Duodenal mucosa (tissue), 2 donors: ENCODE measurements around the gene CCR9.

Experiments
- H3K27ac ChIP-seq: one replicate; pipeline ENCODE4 v1.7.0; 2013; ENCODE audit warnings: low read depth, low read length
- H3K27me3 ChIP-seq, 2 donors: one replicate each; pipeline ENCODE4 v1.7.0; 2013; ENCODE audit warnings: low read length in 2 of 2, control low read depth in 1 of 2; ENCODE audit not compliant: insufficient read depth in 2 of 2, control insufficient read depth in 1 of 2
- H3K36me3 ChIP-seq, 2 donors: one replicate each; pipeline ENCODE4 v1.7.0; 2013; ENCODE audit warnings: low read length in 2 of 2, control low read depth in 1 of 2; ENCODE audit not compliant: insufficient read depth in 2 of 2, control insufficient read depth in 1 of 2
- H3K4me1 ChIP-seq, 2 donors: one replicate each; pipeline ENCODE4 v1.7.0; 2013; ENCODE audit warnings: low read length in 2 of 2, control low read depth in 1 of 2; ENCODE audit not compliant: insufficient read depth in 2 of 2, control insufficient read depth in 1 of 2
- H3K4me3 ChIP-seq, 2 donors: one replicate each; pipeline ENCODE4 v1.7.0; 2013; ENCODE audit warnings: low read length in 2 of 2, low read depth in 1 of 2
- H3K9ac ChIP-seq, 2 donors: one replicate each; pipeline ENCODE4 v1.7.0; 2013; ENCODE audit warnings: low read length in 2 of 2, low read depth in 1 of 2
- H3K9me3 ChIP-seq, 2 donors: one replicate each; pipeline ENCODE4 v1.7.0; 2013; ENCODE audit warnings: low read length in 2 of 2, control low read depth in 1 of 2; ENCODE audit not compliant: control insufficient read depth in 1 of 2

Gene CCR9

GRCh38 chr3:45932112-45932511 is 45.8 kb downstream of the CCR9 start:
- no peak overlapping the region for H3K27ac ChIP-seq
- peaks cover 72 to 99% of the 10 kb centered on the region in 2 donors for H3K36me3 ChIP-seq
- H3K27me3 ChIP-seq = no peaks in the 10 kb centered on the region
- H3K9ac ChIP-seq = no peak overlapping the region
- H3K4me1 ChIP-seq = no peaks in the 10 kb centered on the region
- H3K9me3 ChIP-seq = no peaks in the 10 kb centered on the region
- H3K4me3 ChIP-seq = no peak overlapping the region

- H3K4me1 ChIP-seq = no peaks in the 10 kb centered on the region
- no peaks in the 10 kb centered on the region for H3K9me3 ChIP-seq
- H3K27me3 ChIP-seq = no peaks in the 10 kb centered on the region
- H3K9ac ChIP-seq = no peak overlapping the region
- H3K36me3 ChIP-seq = peaks cover 62 to 94% of the 10 kb centered on the region in 2 donors
- no peak overlapping the region for H3K27ac ChIP-seq
- no peak overlapping the region for H3K4me3 ChIP-seq
These were observed 47.2 kb downstream of the CCR9 start for GRCh38 chr3:45933591-45933990.

- peaks cover 46 to 70% of the 10 kb centered on the region in 2 donors for H3K36me3 ChIP-seq
These were observed 49.9 kb downstream of the CCR9 start for GRCh38 chr3:45936261-45936660.

GRCh38 chr3:45937206-45938042 is 51.1 kb downstream of the CCR9 start:
- no peak overlapping the region for H3K4me3 ChIP-seq
- H3K27ac ChIP-seq = no peak overlapping the region
- no peak overlapping the region for H3K9ac ChIP-seq
- peaks cover 37 to 62% of the 10 kb centered on the region in 2 donors for H3K36me3 ChIP-seq
- H3K4me1 ChIP-seq = peaks cover 5 to 7% of the 10 kb centered on the region in 2 donors
- peaks cover 0 to 4% of the 10 kb centered on the region in 2 donors for H3K9me3 ChIP-seq
- no peaks in the 10 kb centered on the region for H3K27me3 ChIP-seq

More at GRCh38 chr3:45936261-45936660, 49.9 kb downstream of the CCR9 start:
- Histone ChIP-seq H3K9ac (no peak overlapping the region), H3K27me3 (no peaks in the 10 kb centered on the region), H3K9me3 (peaks cover 0 to 4% of the 10 kb centered on the region in 2 donors), H3K4me1 (peaks cover 5 to 7% of the 10 kb centered on the region in 2 donors), H3K27ac (no peak overlapping the region), H3K4me3 (no peak overlapping the region)

GRCh38 chr3:45938043-45938435 is 51.7 kb downstream of the CCR9 start:
- H3K9me3 ChIP-seq = peaks cover 0 to 4% of the 10 kb centered on the region in 2 donors
- H3K27me3 ChIP-seq = no peaks in the 10 kb centered on the region
- peaks cover 31 to 58% of the 10 kb centered on the region in 2 donors for H3K36me3 ChIP-seq
- H3K4me3 ChIP-seq = no peak overlapping the region
- no peak overlapping the region for H3K27ac ChIP-seq
- H3K4me1 ChIP-seq = peaks cover 5 to 7% of the 10 kb centered on the region in 2 donors
- no peak overlapping the region for H3K9ac ChIP-seq

- Histone ChIP-seq H3K9ac (peak overlapping the region in 1 of 2 donors; percentile 26), H3K36me3 (peaks cover 26 to 51% of the 10 kb centered on the region in 2 donors), H3K4me3 (no peak overlapping the region), H3K4me1 (peaks cover 5 to 7% of the 10 kb centered on the region in 2 donors), H3K27ac (no peak overlapping the region), H3K9me3 (peaks cover 0 to 4% of the 10 kb centered on the region in 2 donors), H3K27me3 (no peaks in the 10 kb centered on the region)
These were observed 52.5 kb downstream of the CCR9 start for GRCh38 chr3:45938864-45939263.

- peak overlapping the region in 1 of 2 donors; percentile 26 for H3K9ac ChIP-seq
- H3K4me3 ChIP-seq = no peak overlapping the region
- H3K4me1 ChIP-seq = peaks cover 5 to 7% of the 10 kb centered on the region in 2 donors
- H3K36me3 ChIP-seq = peaks cover 21 to 46% of the 10 kb centered on the region in 2 donors
- peaks cover 0 to 4% of the 10 kb centered on the region in 2 donors for H3K9me3 ChIP-seq
- H3K27ac ChIP-seq = no peak overlapping the region
- H3K27me3 ChIP-seq = no peaks in the 10 kb centered on the region
These were observed 53.0 kb downstream of the CCR9 start for GRCh38 chr3:45939341-45939771.

GRCh38 chr3:45940004-45940780 is 53.8 kb downstream of the CCR9 start:
- Histone ChIP-seq H3K4me3 (no peak overlapping the region), H3K27ac (no peak overlapping the region), H3K9me3 (peaks cover 0 to 4% of the 10 kb centered on the region in 2 donors), H3K9ac (no peak overlapping the region), H3K36me3 (peaks cover 18 to 38% of the 10 kb centered on the region in 2 donors), H3K27me3 (no peaks in the 10 kb centered on the region), H3K4me1 (peaks cover 5 to 7% of the 10 kb centered on the region in 2 donors)

- Histone ChIP-seq H3K36me3 (peaks cover 15 to 36% of the 10 kb centered on the region in 2 donors), H3K9me3 (peaks cover 0 to 4% of the 10 kb centered on the region in 2 donors), H3K4me3 (no peak overlapping the region), H3K9ac (no peak overlapping the region), H3K27ac (no peak overlapping the region), H3K27me3 (no peaks in the 10 kb centered on the region), H3K4me1 (peaks cover 5 to 7% of the 10 kb centered on the region in 2 donors)
These were observed 54.5 kb downstream of the CCR9 start for GRCh38 chr3:45940781-45941365.
